IMR-90 (cell line): ENCODE measurements around the gene ERBB4. TPM values are rescaled to one million over a fixed set of nuclear protein-coding genes. Genes with fewer than 3 reads are reported as not detected.

Experiments
- ATAC-seq: fragments of 200-7000 bp; cut with Tn5 transposase; 2 replicates; pipeline ENCODE4 v1.9.1; 2020; ENCODE audit warnings: low read depth, mild to moderate bottlenecking, moderate library complexity
- BruUV-seq: library from RNA; stranded (reverse); fragments of 400-500 nt; replicated peaks from 2 replicates; lab custom pipeline; 2021; lab: Mats Ljungman, UMichigan
- CTCF ChIA-PET: fragments of 300-600 bp; formaldehyde crosslinking; extraction: SDS; loops from one replicate; lab custom pipeline; 2021; ENCODE audit warnings: antibody characterized with exemption; lab: Yijun Ruan, JAX
- POLR2A ChIA-PET: fragments of 300-600 bp; sonication (Branson Sonifier 250); formaldehyde crosslinking; loops from one replicate; lab custom pipeline; 2022; ENCODE audit warnings: antibody characterized with exemption; ENCODE audit not compliant: unreplicated experiment; lab: Charles Lee
- DNase-seq: peaks from one replicate; pipeline ENCODE4 v3.0.0; 2013
- H2AFZ ChIP-seq: replicated peaks from 2 replicates; pipeline ENCODE3; 2013; ENCODE audit warnings: low read length, mild to moderate bottlenecking; ENCODE audit not compliant: poor library complexity
- H2AK5ac ChIP-seq: 2 replicates; pipeline ENCODE4 v1.6.1; 2013; ENCODE audit warnings: low read depth, low read length, inconsistent platforms
- H2AK9ac ChIP-seq: replicated peaks from 2 replicates; pipeline ENCODE3; 2013; ENCODE audit warnings: mild to moderate bottlenecking, low read depth, low read length, moderate library complexity; ENCODE audit not compliant: poor library complexity
- H2BK120ac ChIP-seq: 2 replicates; pipeline ENCODE4 v1.6.1; 2013; ENCODE audit warnings: low read depth, low read length, inconsistent platforms
- H2BK15ac ChIP-seq: 3 replicates; pipeline ENCODE4 v1.6.1; 2013; ENCODE audit warnings: low read depth, low read length, inconsistent platforms
- H2BK20ac ChIP-seq: 2 replicates; pipeline ENCODE4 v1.6.1; 2013; ENCODE audit warnings: low read depth, mild to moderate bottlenecking, inconsistent platforms, low read length, moderate library complexity
- H2BK5ac ChIP-seq: 2 replicates; pipeline ENCODE4 v1.6.1; 2013; ENCODE audit warnings: mild to moderate bottlenecking, low read depth, low read length, inconsistent platforms; ENCODE audit not compliant: poor library complexity, severe bottlenecking
- H3K14ac ChIP-seq: replicated peaks from 2 replicates; pipeline ENCODE4 v1.6.1; 2013; ENCODE audit warnings: low read depth, low read length, inconsistent platforms
- H3K18ac ChIP-seq: 2 replicates; pipeline ENCODE4 v1.6.1; 2013; ENCODE audit warnings: low read depth, low read length, control low read depth
- H3K23ac ChIP-seq: 2 replicates; pipeline ENCODE4 v1.6.1; 2013; ENCODE audit warnings: low read depth, low read length, inconsistent platforms
- H3K27ac ChIP-seq: 2 replicates; pipeline ENCODE4 v1.5.1; 2013; ENCODE audit warnings: mild to moderate bottlenecking, control low read depth, low read length; ENCODE audit not compliant: insufficient read depth
- H3K27me3 ChIP-seq: 2 replicates; pipeline ENCODE4 v1.6.1; 2013; ENCODE audit warnings: low read length; ENCODE audit not compliant: control insufficient read depth, insufficient read depth
- H3K36me3 ChIP-seq: 2 replicates; pipeline ENCODE4 v1.6.1; 2013; ENCODE audit warnings: low read length, mixed read lengths; ENCODE audit not compliant: control insufficient read depth, insufficient read depth
- H3K4ac ChIP-seq: 2 replicates; pipeline ENCODE4 v1.6.1; 2013; ENCODE audit warnings: low read depth, low read length, inconsistent platforms
- H3K4me1 ChIP-seq: 2 replicates; pipeline ENCODE4 v1.6.1; 2013; ENCODE audit warnings: low read length, mixed read lengths; ENCODE audit not compliant: control insufficient read depth, insufficient read depth
- H3K4me2 ChIP-seq: 2 replicates; pipeline ENCODE4 v1.6.1; 2013; ENCODE audit warnings: low read depth, mild to moderate bottlenecking, control low read depth, low read length, moderate library complexity
- H3K4me3 ChIP-seq: 2 replicates; pipeline ENCODE4 v1.5.1; 2013; ENCODE audit warnings: low read depth, mild to moderate bottlenecking, control low read depth, low read length, moderate library complexity; ENCODE audit not compliant: insufficient read depth
- H3K56ac ChIP-seq: 2 replicates; pipeline ENCODE4 v1.6.1; 2013; ENCODE audit warnings: low read length, inconsistent platforms; ENCODE audit not compliant: insufficient read depth; ENCODE audit errors: extremely low read depth
- H3K79me1 ChIP-seq, 2 experiments: 2 replicates each; pipeline ENCODE4 v1.6.1; 2013; ENCODE audit warnings: low read length in 2 of 2, inconsistent platforms in 1 of 2, low read depth in 1 of 2
- H3K9ac ChIP-seq: 2 replicates; pipeline ENCODE4 v1.6.1; 2013; ENCODE audit warnings: low read depth, low read length, control low read depth
- H3K9me1 ChIP-seq: 2 replicates; pipeline ENCODE4 v1.6.1; 2013; ENCODE audit warnings: low read length, inconsistent platforms; ENCODE audit not compliant: insufficient read depth
- H3K9me3 ChIP-seq: 2 replicates; pipeline ENCODE4 v1.6.1; 2013; ENCODE audit warnings: low read length; ENCODE audit not compliant: control insufficient read depth, insufficient read depth
- H4K20me1 ChIP-seq: 2 replicates; pipeline ENCODE4 v1.6.1; 2013; ENCODE audit warnings: low read length, inconsistent platforms; ENCODE audit not compliant: insufficient read depth
- H4K5ac ChIP-seq: 2 replicates; pipeline ENCODE4 v1.6.1; 2013; ENCODE audit warnings: mild to moderate bottlenecking, low read depth, low read length, control low read depth
- H4K8ac ChIP-seq, 2 experiments: 2 replicates each; pipeline ENCODE4 v1.6.1; 2013; ENCODE audit warnings: low read depth in 2 of 2, low read length in 2 of 2, control low read depth in 1 of 2, inconsistent platforms in 1 of 2
- H4K91ac ChIP-seq: 2 replicates; pipeline ENCODE4 v1.6.1; 2013; ENCODE audit warnings: low read depth, low read length, inconsistent platforms; ENCODE audit not compliant: insufficient read depth
- CEBPB ChIP-seq: IDR thresholded peaks from 2 replicates; pipeline ENCODE4 v1.6.1; 2012; ENCODE audit warnings: low read depth, low read length, improper control_type of control experiment
- RAD21 ChIP-seq: IDR thresholded peaks from 2 replicates; pipeline ENCODE4 v1.6.1; 2012; ENCODE audit warnings: low read length, improper control_type of control experiment
- WGBS, 2 experiments: methylation state at CpG; one replicate each; pipeline versions ENCODE4 v1.1.5 to v1.1.7; 2013; ENCODE audit warnings: missing lambda C conversion rate in 2 of 2; ENCODE audit not compliant: insufficient read length in 1 of 2; ENCODE audit errors: extremely low coverage in 2 of 2; 5-methylcytosine and 5-hydroxymethylcytosine counted together
- dilution Hi-C: fragments of 300-500 bp; cut with HindIII; formaldehyde crosslinking; loops from one replicate; pipeline ENCODE4 v1.14.3; 2018; ENCODE audit warnings: low sequenced_read_pairs; ENCODE audit not compliant: unreplicated experiment
- in situ Hi-C: fragments of 300-500 bp; cut with MboI; formaldehyde crosslinking; loops from 3 replicates; pipeline ENCODE4 v1.14.3; 2019; ENCODE audit warnings: low sequenced_read_pairs, inconsistent platforms, mixed read lengths
- intact Hi-C: fragments of 100-400 bp; cut with micrococcal nuclease; formaldehyde crosslinking; loops from 2 replicates; pipeline ENCODE4 v1.10.0; 2022
- polyA plus RNA-seq, 3 experiments: library from polyadenylated mRNA; depleted of rRNA; stranded (reverse); fragments of >200 nt; gene quantifications; 2 replicates each; pipeline ENCODE4 v1.2.3, GENCODE V29; 2012; ENCODE audit warnings: low replicate concordance in 1 of 3
- total RNA-seq: library from RNA; depleted of rRNA; stranded (reverse); fragments of >200 nt; gene quantifications from 2 replicates; pipeline ENCODE4 v1.2.3, GENCODE V29; 2012

ERBB4 gene
- total and polyA plus RNA-seq, 2 of the 4 experiments (the other 2 are of a cell fraction): not detected

- Histone ChIP-seq H2BK120ac (no peak overlapping the region), H4K5ac (no peak overlapping the region), H3K4ac (no peak overlapping the region), H3K4me2 (no peak overlapping the region; the same call in 1 of the 2 replicates), H3K36me3 (no peaks in the 10 kb centered on the region), H3K4me1 (no peaks in the 10 kb centered on the region), H3K9me1 (no peaks in the 10 kb centered on the region), H2BK15ac (no peak overlapping the region), H3K14ac (no peak overlapping the region), H3K79me1 (no peaks in the 10 kb centered on the region), H4K20me1 (no peaks in the 10 kb centered on the region), H4K8ac (no peak overlapping the region; a peak in 1 of 4 replicates), H2BK20ac (no peak overlapping the region), H3K23ac (no peak overlapping the region), H3K27ac (no peak overlapping the region), H2AK9ac (no peak overlapping the region), H4K91ac (no peak overlapping the region), H3K56ac (no peak overlapping the region), H3K4me3 (no peak overlapping the region), H2AK5ac (no peak overlapping the region), H2AFZ (peak overlapping the region; percentile 60), H3K9ac (no peak overlapping the region), H3K18ac (no peak overlapping the region), H3K27me3 (no peaks in the 10 kb centered on the region), H3K9me3 (no peaks in the 10 kb centered on the region), H2BK5ac (no peak overlapping the region)
- ChIA-PET CTCF (interaction anchor here (0.6 kb wide), 1 partner anchor 128 kb away, joined by 3 read pairs; no protein-coding TSS in a partner anchor), POLR2A (no interaction called here)
- BruUV-seq: no TSS peak
- WGBS, 2 experiments: 50% methylated on average over 2 of the region's 4 CpGs; no CpG with 5 or more reads in 1 of the 2 experiments
- TF ChIP-seq RAD21: no peak
- TF ChIP-seq CEBPB: no peak
- ATAC-seq: no peak
- intact Hi-C loops (no loop called here), dilution Hi-C loops (no loop called here), in situ Hi-C loops (no loop called here)
- DNase-seq: peak; percentile 57
Observed at GRCh38 chr2:211877061-211877460, 661.5 kb downstream of the ERBB4 start.
